Loucy (cell line): ENCODE results near the gene HUNK.

Experiments used
- CTCF ChIP-seq: fragments of 200-600 bp; sonication (generic); conservative IDR thresholded peaks from 2 replicates; pipeline ENCODE4 v1.5.1; 2014; ENCODE audit warnings: mild to moderate bottlenecking, antibody characterized with exemption, low read length
- EZH2phosphoT487 ChIP-seq: fragments of 200-600 bp; IDR thresholded peaks from 2 replicates; pipeline ENCODE4 v1.6.1; 2018; ENCODE audit warnings: antibody characterized with exemption, mild to moderate bottlenecking, moderate library complexity, borderline replicate concordance

- TF ChIP-seq CTCF, result no peak
- no peak for TF ChIP-seq EZH2phosphoT487
These were observed 7.1 kb downstream of the HUNK start for GRCh38 chr21:31879911-31880310.
